Lower leg skin (tissue), 3 donors: ENCODE measurements around the gene DRC7.

Experiments
- POLR2A ChIP-seq, 2 donors: fragments of 450-650 bp; IDR thresholded peaks; one replicate each; pipeline ENCODE4 v1.6.1; 2016 to 2017; ENCODE audit warnings: antibody characterized with exemption in 2 of 2, mild to moderate bottlenecking in 1 of 2, moderate library complexity in 1 of 2
- TF ChIP-seq, protein P1 (sequence below), 3 donors: fragments of 450-650 bp; IDR thresholded peaks; one replicate each; pipeline ENCODE4 v1.5.1; 2016; ENCODE audit warnings: antibody characterized with exemption in 3 of 3, mild to moderate bottlenecking in 3 of 3, moderate library complexity in 2 of 3

DNA sequence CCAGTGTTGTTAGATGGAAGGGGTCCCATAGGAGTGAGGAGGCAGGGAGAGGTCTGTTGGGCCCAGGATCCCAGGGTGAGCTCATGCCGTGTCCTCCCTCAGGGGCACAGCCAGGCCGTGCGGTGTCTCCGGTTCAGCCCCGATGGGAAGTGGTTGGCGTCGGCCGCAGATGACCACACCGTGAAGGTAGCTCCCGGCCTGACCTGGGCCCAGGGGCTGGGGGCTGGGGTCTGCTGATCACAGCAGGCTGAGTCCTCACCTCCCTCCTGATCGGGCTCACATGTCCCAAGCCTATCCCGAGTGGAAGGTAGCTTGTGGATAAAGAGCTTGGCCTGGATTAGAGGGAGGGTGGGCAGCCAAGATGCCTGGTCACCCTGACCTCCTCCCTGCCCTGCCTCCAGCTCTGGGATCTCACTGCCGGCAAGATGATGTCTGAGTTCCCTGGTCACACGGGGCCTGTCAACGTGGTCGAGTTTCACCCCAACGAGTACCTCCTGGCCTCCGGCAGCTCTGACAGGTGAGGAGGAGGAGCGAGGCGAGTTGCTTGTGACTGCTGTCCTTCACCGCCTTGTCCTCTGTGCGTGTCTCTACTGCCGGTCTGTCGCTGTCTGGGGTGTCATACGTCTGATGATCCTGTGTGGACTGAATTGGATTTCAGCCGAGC is 57.1 kb downstream of the DRC7 start:
- TF ChIP-seq, protein P1, sequence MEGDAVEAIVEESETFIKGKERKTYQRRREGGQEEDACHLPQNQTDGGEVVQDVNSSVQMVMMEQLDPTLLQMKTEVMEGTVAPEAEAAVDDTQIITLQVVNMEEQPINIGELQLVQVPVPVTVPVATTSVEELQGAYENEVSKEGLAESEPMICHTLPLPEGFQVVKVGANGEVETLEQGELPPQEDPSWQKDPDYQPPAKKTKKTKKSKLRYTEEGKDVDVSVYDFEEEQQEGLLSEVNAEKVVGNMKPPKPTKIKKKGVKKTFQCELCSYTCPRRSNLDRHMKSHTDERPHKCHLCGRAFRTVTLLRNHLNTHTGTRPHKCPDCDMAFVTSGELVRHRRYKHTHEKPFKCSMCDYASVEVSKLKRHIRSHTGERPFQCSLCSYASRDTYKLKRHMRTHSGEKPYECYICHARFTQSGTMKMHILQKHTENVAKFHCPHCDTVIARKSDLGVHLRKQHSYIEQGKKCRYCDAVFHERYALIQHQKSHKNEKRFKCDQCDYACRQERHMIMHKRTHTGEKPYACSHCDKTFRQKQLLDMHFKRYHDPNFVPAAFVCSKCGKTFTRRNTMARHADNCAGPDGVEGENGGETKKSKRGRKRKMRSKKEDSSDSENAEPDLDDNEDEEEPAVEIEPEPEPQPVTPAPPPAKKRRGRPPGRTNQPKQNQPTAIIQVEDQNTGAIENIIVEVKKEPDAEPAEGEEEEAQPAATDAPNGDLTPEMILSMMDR (IDR thresholded peaks at IDR 0.05): no peak
- no peak for TF ChIP-seq POLR2A (IDR thresholded peaks at IDR 0.05)
